Limb (tissue), 2 donors: ENCODE measurements around the gene MCAT.
"Not testable (repeated sequence)": the region's sequence is repeated elsewhere in the genome, so short reads cannot be mapped to it uniquely, and the experiment has no call there.

Experiments used
- DNase-seq, 2 donors: peaks; one replicate each; pipeline ENCODE4 v3.0.0-alpha.2; 2016; ENCODE audit errors: extremely low spot score in 2 of 2

The MCAT gene

GRCh38 chr22:43153899-43154298 is 10.7 kb upstream of the MCAT start:
- DNase-seq = no peak

DNA sequence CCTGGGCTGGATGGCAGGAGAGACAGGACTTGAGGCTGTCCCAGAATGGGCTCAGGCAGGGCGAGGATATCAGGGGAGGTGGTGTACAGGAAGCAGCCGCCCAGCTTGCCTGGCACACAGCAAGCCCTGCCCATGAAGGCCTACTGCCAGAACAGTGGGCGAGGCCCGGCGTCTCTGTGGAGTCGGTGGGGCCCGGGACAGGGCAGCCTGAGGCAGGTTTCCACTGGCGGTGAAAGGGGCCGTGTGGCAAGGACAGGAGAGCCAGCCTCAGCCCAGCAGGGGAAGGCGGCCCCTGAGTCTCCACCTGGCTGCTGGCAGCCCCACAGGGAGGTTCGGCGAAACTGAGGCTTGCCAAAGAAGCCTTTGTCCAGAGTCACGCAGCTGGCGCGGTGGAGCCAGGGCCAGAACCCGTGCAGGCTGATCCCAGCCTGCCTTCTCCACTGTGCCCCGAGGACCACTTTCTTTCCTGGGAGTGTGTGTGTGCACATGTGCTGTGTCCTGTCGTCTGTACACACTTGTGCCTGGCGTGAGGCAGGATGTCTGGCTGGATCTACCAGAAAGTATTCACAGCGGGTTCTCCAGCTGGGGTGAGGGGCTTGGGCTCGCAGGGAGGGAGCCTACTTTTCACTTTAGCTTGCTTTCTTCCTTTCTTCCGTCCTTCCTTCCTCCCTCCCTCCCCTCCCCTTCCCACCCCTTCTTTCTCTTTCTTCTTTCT is 9.3 kb upstream of the MCAT start:
- DNase-seq = peak; percentile 24 to 75

DNA sequence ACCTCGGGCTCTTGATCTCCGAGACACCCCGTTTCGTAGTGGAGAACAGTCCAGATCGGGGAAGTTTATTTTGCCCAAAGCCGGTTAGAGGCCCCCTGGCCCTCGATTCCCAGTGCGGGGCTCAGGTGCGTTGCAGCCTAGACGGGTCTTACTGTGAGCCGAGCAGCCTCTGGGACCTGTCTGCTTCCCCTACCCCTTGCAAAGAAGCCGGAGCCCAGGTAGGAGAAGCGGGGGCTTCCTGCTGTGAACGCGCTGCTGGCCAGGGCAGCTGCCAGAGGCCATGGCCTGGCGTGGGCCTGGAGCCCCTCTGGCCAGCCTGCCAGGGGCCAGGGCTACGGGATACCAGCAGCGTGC is 8.8 kb upstream of the MCAT start:
- no peak for DNase-seq

DNA sequence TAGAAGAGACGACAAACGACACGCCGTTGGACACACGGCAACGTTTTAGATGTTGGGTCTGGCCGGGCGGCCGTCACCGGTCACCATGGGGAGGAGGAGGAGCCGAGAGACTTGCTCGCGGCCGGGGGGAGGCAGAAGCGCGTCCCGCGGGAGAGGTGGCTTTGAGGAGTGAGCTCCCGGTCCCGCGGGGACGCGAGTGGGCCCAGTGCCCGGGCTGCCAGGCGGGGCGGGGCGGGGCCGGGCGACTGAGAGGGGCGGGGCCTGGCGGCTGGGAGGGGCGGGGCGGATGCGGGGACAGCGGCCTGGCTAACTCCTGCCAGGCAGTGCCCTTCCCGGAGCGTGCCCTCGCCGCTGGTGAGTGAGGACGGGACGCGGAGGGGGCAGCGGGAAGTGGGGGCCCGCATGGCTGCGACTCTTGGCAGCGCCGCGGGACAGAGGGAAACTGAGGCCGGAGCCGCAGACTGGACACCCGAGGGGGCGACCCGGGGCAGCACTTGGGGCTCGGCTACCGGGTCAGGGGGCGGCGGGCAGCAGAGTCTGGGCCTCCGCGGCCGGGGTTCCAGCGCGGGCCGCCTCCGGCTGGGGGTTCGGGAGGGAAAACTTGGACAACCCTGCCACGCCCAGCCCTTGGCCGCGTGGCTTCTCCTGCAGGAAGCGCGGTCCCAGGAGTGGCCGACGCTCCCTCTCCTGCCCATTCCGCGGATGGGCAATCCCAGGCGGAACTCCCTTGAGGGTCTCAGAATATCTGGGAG is 8.2 kb upstream of the MCAT start, which contains the start of gene TSPO:
TSS of gene TSPO (plus strand) at position 309 of the 752 bp plus-strand sequence. CDS start 7,680 bp downstream, outside the sequence.
- peak; percentile 27 to 84 for DNase-seq

DNA sequence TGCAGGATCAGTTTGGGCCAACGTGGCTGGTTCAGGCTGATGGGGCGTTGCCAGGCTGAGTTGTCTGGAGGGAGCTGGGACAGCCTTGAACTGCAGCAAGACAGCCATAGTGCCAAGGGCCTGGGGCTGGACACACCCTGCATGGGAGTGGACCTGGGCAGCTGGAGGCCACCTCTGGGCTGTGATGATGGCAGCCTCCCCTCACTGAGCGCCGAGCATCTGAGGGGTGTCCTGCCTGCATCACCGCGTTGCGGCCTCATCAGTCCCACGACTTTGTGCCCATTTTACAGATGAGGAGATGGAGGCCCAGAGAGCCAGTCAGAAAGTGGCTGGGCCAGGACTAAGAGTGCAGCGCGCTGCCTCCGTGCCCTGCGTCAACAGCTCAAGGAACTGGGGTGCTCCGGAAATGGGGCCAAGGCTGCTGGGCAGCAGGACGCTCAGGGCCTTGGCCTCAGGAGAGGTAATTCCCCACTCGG is 7.6 kb upstream of the MCAT start:
- no peak for DNase-seq

GRCh38 chr22:43148581-43148980 is 5.4 kb upstream of the MCAT start:
- no peak for DNase-seq

- no peak for DNase-seq
Measured at GRCh38 chr22:43147821-43148220, 4.6 kb upstream of the MCAT start.

- not testable (repeated sequence) for DNase-seq
Measured at GRCh38 chr22:43146332-43146731, 3.1 kb upstream of the MCAT start.

GRCh38 chr22:43145371-43145770 is 2.2 kb upstream of the MCAT start:
- DNase-seq = not testable (repeated sequence)

GRCh38 chr22:43144949-43145348 is 1.8 kb upstream of the MCAT start:
- no peak for DNase-seq

DNA sequence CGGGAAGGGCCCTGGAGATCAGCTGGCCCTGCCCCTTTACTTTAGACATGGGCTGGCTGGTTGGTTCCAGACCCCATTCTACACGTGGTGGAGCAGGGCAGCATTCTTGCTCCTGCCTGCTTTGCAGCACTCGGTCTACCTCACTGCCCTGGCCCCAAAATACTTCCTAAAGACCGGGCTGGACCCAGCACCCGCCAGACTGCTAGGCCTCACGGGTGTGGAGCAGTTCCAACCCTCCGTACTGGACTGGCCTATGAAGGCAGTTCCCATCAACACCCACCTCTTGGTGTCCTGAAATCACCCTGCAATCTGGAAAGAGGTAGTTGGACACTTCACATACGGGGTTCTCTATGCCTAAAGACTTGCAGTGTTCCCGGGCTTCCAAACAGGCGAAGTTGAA is 6.4 kb downstream of the MCAT start:
- no peak for DNase-seq

DNA sequence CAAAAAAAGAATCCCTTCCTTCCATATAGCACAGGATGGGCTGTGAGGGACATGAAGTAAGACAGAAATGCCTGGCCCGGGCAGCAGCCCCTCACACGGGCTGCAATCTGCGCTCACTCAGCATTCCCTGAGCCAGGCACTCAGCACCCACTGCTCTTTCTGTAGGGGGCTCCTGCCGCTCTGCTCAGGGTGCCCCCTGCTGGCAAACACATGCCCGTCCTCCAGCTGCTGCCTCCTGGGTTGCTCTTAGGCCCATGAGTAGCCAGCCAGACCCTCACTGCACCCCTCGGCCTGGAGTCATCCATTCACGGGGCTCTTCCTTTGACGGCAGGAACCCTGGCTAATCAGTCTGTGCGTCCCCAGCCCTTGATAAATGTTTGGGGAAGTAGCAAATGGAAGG is 6.9 kb downstream of the MCAT start:
- DNase-seq = no peak

DNA sequence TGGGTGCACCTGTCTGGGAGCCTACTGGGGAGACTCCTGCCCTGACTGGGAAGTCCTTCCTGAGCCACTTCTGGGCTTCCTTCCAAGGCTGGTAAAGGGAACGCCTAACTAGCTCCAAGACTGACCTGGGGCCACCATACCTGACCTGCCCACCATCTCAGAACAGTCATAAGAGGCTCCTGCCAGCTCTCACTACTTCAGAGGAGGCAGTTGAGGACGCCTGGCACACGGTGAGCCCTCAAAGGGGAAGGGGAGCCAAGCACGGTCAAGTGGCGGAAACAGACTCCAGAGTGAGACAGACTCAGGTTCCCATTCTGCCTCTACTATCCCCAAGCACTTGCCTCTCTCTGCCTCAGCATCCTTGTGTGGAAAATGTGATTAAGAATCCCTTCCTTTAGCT is 7.6 kb downstream of the MCAT start:
- DNase-seq = no peak

DNA sequence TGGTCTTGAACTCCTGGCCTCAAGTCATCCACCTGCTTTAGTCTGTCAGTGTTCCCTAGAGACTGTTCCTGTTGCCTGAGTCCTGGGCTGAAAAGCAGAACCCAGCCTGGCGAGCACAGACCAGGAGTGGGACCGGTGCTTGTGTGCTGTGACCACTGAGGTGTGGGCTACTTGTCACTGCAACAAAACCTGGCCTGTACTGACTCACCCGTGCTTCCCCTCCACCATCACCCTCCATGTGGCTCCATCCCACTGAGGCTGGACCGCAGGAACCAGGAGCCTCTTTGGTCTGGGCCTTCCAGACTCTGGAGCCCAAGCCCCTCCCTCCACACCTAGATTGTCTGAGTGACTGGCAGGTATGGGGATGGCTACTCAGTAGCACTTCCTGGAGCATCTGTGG is 8.6 kb downstream of the MCAT start:
- no peak for DNase-seq

GRCh38 chr22:43133401-43133800 is 9.8 kb downstream of the MCAT start:
- DNase-seq = no peak

DNA sequence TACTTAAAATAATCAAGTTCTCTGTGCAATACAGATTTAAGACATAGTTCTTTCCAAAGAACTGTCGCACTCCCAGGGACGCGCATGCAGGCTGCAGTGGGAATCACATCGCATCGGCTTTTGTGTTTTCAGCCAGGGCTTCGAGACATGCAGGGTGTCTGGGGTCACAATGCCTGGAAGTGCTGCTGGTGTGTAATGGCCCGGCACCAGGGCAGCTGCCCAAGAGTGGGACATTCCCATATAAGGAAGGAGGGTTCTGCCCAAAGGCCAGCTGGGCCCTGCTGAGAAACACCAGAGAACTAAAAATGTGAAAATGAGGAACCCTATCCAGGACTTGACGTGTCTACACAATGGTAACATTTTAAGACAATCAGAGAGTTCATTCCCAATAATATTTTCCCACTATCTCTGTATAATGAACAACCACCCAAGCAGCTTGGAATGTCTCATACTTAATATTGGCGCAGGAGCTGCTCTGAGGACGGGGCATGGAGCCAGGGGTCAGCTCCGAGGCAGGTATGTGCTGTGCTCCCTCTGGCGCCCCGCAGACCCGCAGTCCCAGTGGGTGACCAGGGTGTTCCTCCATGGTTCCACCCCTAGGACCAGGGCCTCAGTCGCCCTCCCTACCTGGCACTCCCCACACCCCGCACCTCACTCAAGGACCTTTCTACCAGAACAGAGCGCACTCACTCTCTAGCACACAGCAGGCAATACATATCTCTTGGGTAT is 11.3 kb downstream of the MCAT start:
- no peak for DNase-seq

- no peak for DNase-seq
Measured at GRCh38 chr22:43129426-43130425, 13.5 kb downstream of the MCAT start.

DNA sequence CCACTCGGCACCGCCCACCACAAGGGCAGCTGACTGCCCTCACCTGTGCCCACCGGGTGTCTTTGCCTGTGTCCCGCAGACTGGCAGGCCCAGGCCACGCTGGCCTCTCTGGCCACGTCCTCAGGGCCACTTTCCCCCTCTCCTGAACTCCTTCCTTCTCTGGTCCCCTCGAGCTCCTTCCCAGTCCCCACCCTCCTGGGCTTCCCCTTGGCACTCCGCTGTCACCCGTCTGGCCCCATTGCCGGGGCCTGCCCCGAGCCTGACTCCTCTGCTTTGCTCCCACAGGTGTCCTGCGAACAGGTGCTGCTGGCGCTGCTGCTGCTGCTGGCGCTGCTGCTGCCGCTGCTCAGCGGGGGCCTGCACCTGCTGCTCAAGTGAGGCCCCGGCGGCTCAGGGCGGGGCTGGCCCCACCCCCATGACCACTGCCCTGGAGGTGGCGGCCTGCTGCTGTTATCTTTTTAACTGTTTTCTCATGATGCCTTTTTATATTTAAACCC is 14.2 kb downstream of the MCAT start:
- no peak for DNase-seq

- DNase-seq = no peak
Measured at GRCh38 chr22:43128116-43128515, 15.1 kb downstream of the MCAT start.

DNA sequence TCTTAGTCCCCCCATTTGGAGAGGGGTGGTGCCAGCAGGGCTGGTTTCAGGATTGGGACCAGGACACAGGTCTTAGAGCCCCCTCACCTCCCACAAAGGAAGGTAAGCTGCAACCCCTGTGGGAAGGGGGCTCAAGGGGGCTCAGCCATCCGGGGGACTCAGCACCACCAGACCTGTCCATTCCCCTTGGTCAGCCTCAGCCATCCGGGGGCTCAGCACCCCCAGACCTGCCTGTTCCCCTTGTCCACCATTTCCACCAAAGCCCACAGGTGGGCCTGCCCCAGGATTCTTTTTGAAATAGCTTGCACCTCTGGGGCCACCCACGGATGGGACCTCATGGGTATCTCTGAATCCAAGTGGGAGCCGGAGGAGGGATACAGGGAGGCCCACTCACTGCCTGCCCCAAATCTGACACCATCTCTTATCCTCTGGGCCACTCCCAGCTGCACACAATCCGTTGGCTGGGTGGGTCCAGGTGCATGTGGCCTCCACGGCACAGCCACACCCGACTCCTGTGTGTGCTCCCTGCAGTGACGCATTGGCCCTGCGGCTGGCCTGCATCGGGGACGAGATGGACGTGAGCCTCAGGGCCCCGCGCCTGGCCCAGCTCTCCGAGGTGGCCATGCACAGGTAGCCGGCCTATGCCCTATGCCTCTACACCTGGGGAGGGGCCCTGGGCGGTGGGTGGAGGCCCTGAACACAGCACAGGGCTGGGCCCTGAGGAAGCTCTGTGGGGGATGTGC is 15.9 kb downstream of the MCAT start:
- DNase-seq = no peak
